OCI-LY7 (cell line): ENCODE data around the gene EGFR. TPM values are rescaled to one million over a fixed set of nuclear protein-coding genes. Genes with fewer than 3 reads are reported as not detected.

ENCODE experiments used
- BruUV-seq: library from RNA; stranded (reverse); fragments of 400-500 nt; replicated peaks from 2 replicates; lab custom pipeline; 2021; lab: Mats Ljungman, UMichigan
- CTCF ChIA-PET: fragments of 300-600 bp; sonication (Branson Sonifier 250); formaldehyde crosslinking; loops from one replicate; lab custom pipeline; 2022; ENCODE audit warnings: antibody characterized with exemption; ENCODE audit not compliant: unreplicated experiment; lab: Charles Lee
- POLR2A ChIA-PET: fragments of 300-600 bp; sonication (Branson Sonifier 250); formaldehyde crosslinking; loops from one replicate; lab custom pipeline; 2022; ENCODE audit warnings: antibody characterized with exemption; lab: Charles Lee
- DNase-seq: peaks from one replicate; pipeline ENCODE4 v3.0.0-alpha.2; 2015; ENCODE audit warnings: low spot score
- H2AFZ ChIP-seq: fragments of 200-600 bp; sonication (generic), shearing (Covaris generic); 2 replicates; pipeline ENCODE4 v1.6.1; 2014; ENCODE audit warnings: mild to moderate bottlenecking, antibody characterized with exemption, low read length, moderate library complexity
- H3K27ac ChIP-seq: fragments of 200-600 bp; sonication (generic); 2 replicates; pipeline ENCODE4 v1.5.1; 2014; ENCODE audit warnings: mixed run types, low read depth, mild to moderate bottlenecking, moderate library complexity, low read length, inconsistent platforms; ENCODE audit not compliant: poor library complexity, severe bottlenecking
- H3K36me3 ChIP-seq: fragments of 200-600 bp; sonication (generic); 2 replicates; pipeline ENCODE4 v1.6.1; 2014; ENCODE audit warnings: mild to moderate bottlenecking, antibody characterized with exemption, low read length, moderate library complexity, mixed read lengths; ENCODE audit not compliant: insufficient read depth
- H3K4me1 ChIP-seq: fragments of 200-600 bp; sonication (generic); 2 replicates; pipeline ENCODE4 v1.5.1; 2014; ENCODE audit warnings: mild to moderate bottlenecking, low read length; ENCODE audit not compliant: insufficient read depth, poor library complexity, severe bottlenecking
- H3K4me2 ChIP-seq: fragments of 200-600 bp; sonication (generic); 2 replicates; pipeline ENCODE4 v1.6.1; 2014; ENCODE audit warnings: mild to moderate bottlenecking, low read length
- H3K4me3 ChIP-seq: fragments of 200-600 bp; sonication (generic); 2 replicates; pipeline ENCODE4 v1.5.1; 2014; ENCODE audit warnings: mild to moderate bottlenecking, low read depth, low read length; ENCODE audit not compliant: poor library complexity, severe bottlenecking
- H3K79me2 ChIP-seq: fragments of 200-600 bp; sonication (generic); 2 replicates; pipeline ENCODE4 v1.6.1; 2016; ENCODE audit warnings: low read depth, mild to moderate bottlenecking, low read length, moderate library complexity, mixed read lengths; ENCODE audit not compliant: insufficient read depth
- H3K9me2 ChIP-seq: fragments of 200-600 bp; sonication (generic); 2 replicates; pipeline ENCODE4 v1.6.1; 2016; ENCODE audit warnings: mild to moderate bottlenecking, low read length, mixed read lengths; ENCODE audit not compliant: insufficient read depth
- H3K9me3 ChIP-seq: fragments of 200-600 bp; sonication (generic); 2 replicates; pipeline ENCODE4 v1.6.1; 2014; ENCODE audit warnings: mild to moderate bottlenecking, mixed run types, low read length, mixed read lengths
- H4K20me1 ChIP-seq: fragments of 200-600 bp; sonication (generic); 2 replicates; pipeline ENCODE4 v1.6.1; 2014; ENCODE audit warnings: mild to moderate bottlenecking, antibody characterized with exemption, low read length, moderate library complexity, mixed read lengths; ENCODE audit not compliant: insufficient read depth
- EZH2phosphoT487 ChIP-seq: fragments of 200-600 bp; sonication (generic); IDR thresholded peaks from 2 replicates; pipeline ENCODE4 v1.6.1; 2018; ENCODE audit warnings: low read depth, borderline replicate concordance, mild to moderate bottlenecking, mixed run types, antibody characterized with exemption, low read length, moderate library complexity, mixed read lengths
- intact Hi-C: fragments of 100-400 bp; cut with micrococcal nuclease; formaldehyde crosslinking; loops from one replicate; pipeline ENCODE4 v1.10.0; 2022; ENCODE audit not compliant: unreplicated experiment
- total RNA-seq, 2 experiments: library from RNA; depleted of rRNA in 1 of 2; stranded (reverse); fragments of >200 nt in 1 of 2; shearing (Covaris generic) in 1 of 2; gene quantifications; 2 replicates each; pipeline ENCODE4 v1.2.3, GENCODE V29; 2014 to 2022
- TF ChIP-seq, protein P1 (sequence below): fragments of 200-600 bp; sonication (generic); conservative IDR thresholded peaks from 2 replicates; pipeline ENCODE4 v1.5.1; 2014; ENCODE audit warnings: mild to moderate bottlenecking, antibody characterized with exemption, low read length, moderate library complexity, mixed read lengths

EGFR gene
- total RNA-seq, 2 experiments from 2014 or later: 0.27 TPM; not detected in 1

DNA sequence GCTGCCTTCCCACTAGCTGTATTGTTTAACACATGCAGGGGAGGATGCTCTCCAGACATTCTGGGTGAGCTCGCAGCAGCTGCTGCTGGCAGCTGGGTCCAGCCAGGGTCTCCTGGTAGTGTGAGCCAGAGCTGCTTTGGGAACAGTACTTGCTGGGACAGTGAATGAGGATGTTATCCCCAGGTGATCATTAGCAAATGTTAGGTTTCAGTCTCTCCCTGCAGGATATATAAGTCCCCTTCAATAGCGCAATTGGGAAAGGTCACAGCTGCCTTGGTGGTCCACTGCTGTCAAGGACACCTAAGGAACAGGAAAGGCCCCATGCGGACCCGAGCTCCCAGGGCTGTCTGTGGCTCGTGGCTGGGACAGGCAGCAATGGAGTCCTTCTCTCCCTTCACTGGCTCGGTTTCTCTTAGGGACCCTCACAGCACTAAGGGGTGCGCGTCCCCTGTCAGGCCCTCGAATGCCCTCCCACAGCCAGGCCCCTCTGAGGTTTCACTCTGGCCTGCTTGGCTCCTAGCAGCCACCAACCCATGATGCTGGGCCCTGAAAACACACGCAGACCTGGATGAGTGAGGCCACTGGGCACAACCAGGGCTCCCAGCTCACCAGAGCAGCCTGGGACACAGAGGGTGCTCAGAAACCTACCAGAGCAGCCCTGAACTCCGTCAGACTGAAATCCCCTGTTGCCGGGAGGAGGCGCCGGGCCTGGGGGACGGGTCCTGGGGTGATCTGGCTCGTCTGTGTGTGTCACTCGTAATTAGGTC is 173.3 kb downstream of the EGFR start:
- Histone ChIP-seq H3K27ac (no peak overlapping the region), H3K79me2 (no peaks in the 10 kb centered on the region), H3K9me2 (no peaks in the 10 kb centered on the region), H3K4me2 (no peak overlapping the region), H3K4me1 (no peaks in the 10 kb centered on the region), H3K9me3 (no peaks in the 10 kb centered on the region), H4K20me1 (no peaks in the 10 kb centered on the region), H3K36me3 (no peaks in the 10 kb centered on the region), H2AFZ (no peak overlapping the region), H3K4me3 (no peak overlapping the region)
- CTCF ChIA-PET: no interaction called here
- intact Hi-C loops: no loop called here
- BruUV-seq: no TSS peak
- no peak for TF ChIP-seq EZH2phosphoT487
- TF ChIP-seq, protein P1, sequence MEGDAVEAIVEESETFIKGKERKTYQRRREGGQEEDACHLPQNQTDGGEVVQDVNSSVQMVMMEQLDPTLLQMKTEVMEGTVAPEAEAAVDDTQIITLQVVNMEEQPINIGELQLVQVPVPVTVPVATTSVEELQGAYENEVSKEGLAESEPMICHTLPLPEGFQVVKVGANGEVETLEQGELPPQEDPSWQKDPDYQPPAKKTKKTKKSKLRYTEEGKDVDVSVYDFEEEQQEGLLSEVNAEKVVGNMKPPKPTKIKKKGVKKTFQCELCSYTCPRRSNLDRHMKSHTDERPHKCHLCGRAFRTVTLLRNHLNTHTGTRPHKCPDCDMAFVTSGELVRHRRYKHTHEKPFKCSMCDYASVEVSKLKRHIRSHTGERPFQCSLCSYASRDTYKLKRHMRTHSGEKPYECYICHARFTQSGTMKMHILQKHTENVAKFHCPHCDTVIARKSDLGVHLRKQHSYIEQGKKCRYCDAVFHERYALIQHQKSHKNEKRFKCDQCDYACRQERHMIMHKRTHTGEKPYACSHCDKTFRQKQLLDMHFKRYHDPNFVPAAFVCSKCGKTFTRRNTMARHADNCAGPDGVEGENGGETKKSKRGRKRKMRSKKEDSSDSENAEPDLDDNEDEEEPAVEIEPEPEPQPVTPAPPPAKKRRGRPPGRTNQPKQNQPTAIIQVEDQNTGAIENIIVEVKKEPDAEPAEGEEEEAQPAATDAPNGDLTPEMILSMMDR: no peak
- DNase-seq: no peak
- POLR2A ChIA-PET: interaction anchor here (0.6 kb wide), 1 partner anchor 277 kb away, joined by 3 read pairs; no protein-coding TSS in a partner anchor

DNA sequence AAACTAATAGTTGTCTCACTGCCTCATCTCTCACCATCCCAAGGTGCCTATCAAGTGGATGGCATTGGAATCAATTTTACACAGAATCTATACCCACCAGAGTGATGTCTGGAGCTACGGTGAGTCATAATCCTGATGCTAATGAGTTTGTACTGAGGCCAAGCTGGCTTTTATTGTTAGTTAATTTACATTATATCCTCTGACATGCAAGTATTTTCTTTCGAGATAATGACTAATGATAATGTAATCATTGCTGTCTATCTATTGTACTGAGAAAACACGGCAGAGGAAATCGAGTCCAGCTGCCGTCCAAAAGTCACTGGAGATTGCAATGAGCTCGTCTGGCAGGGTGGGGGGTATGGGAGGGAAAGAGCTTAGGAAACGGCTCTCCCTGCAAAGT is 173.9 kb downstream of the EGFR start:
- CTCF ChIA-PET: no interaction called here
- no peak overlapping the region for H3K4me2 ChIP-seq
- POLR2A ChIA-PET: interaction anchor here (0.6 kb wide), 1 partner anchor 104 kb away, joined by 3 read pairs; no protein-coding TSS in a partner anchor
- no TSS peak for BruUV-seq
- no peaks in the 10 kb centered on the region for H3K9me3 ChIP-seq
- TF ChIP-seq, protein P1: no peak
- TF ChIP-seq EZH2phosphoT487: no peak
- H4K20me1 ChIP-seq: no peaks in the 10 kb centered on the region
- no peaks in the 10 kb centered on the region for H3K9me2 ChIP-seq
- intact Hi-C loops: no loop called here
- DNase-seq: no peak
- H3K79me2 ChIP-seq: no peaks in the 10 kb centered on the region
- H2AFZ ChIP-seq: no peak overlapping the region
- no peak overlapping the region for H3K4me3 ChIP-seq
- H3K4me1 ChIP-seq: no peaks in the 10 kb centered on the region
- H3K27ac ChIP-seq: no peak overlapping the region
- no peaks in the 10 kb centered on the region for H3K36me3 ChIP-seq

DNA sequence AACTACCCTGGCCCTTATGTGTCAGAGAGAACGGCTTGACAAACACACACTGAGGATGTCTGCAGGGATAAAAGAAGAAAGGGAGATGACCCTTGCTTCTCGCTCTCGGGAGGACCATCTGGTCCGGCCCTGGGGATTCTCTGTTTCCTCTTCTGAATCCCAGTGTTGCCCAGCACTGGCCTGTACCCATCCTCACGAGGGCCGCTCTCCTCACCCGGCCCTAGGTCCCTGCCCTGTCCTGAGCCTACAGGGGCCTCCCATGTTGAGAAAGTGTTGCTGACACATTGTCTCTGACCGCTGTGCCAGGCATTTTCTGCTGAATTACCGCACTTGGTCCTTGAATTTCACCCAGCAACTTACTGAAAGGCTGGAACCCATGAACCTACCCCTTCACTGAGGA is 174.4 kb downstream of the EGFR start:
- CTCF ChIA-PET: no interaction called here
- no peaks in the 10 kb centered on the region for H3K9me2 ChIP-seq

More for the DNA sequence above, 174.4 kb downstream of the EGFR start:
- H3K27ac ChIP-seq: no peak overlapping the region
- TF ChIP-seq EZH2phosphoT487: no peak
- TF ChIP-seq, protein P1: no peak
- no peaks in the 10 kb centered on the region for H4K20me1 ChIP-seq
- no peaks in the 10 kb centered on the region for H3K9me3 ChIP-seq
- H3K4me1 ChIP-seq: no peaks in the 10 kb centered on the region
- no TSS peak for BruUV-seq
- H2AFZ ChIP-seq: no peak overlapping the region
- H3K36me3 ChIP-seq: no peaks in the 10 kb centered on the region
- DNase-seq: no peak
- POLR2A ChIA-PET: interaction anchor here (0.6 kb wide), 1 partner anchor 104 kb away, joined by 3 read pairs; no protein-coding TSS in a partner anchor
- H3K4me3 ChIP-seq: no peak overlapping the region
- H3K4me2 ChIP-seq: no peak overlapping the region
- intact Hi-C loops: no loop called here
- H3K79me2 ChIP-seq: no peaks in the 10 kb centered on the region
